GM12872 (cell line): ENCODE data around the gene TTLL9.

Source experiments
- CTCF ChIP-seq: IDR thresholded peaks from 3 replicates; pipeline ENCODE4 v1.5.1; 2011; ENCODE audit warnings: low read depth, mild to moderate bottlenecking, low read length, moderate library complexity; ENCODE audit not compliant: insufficient read depth

The TTLL9 gene

GRCh38 chr20:31969991-31970390 is 99.6 kb downstream of the TTLL9 start:
- TF ChIP-seq CTCF = no peak

GRCh38 chr20:31972471-31973021 is 102.1 kb downstream of the TTLL9 start:
- TF ChIP-seq CTCF = no peak

GRCh38 chr20:31974296-31974695 is 103.9 kb downstream of the TTLL9 start:
- no peak for TF ChIP-seq CTCF

GRCh38 chr20:31974951-31975487 is 104.6 kb downstream of the TTLL9 start:
- TF ChIP-seq CTCF = no peak

GRCh38 chr20:31975874-31976273 is 105.4 kb downstream of the TTLL9 start:
- TF ChIP-seq CTCF = no peak

GRCh38 chr20:31977080-31977479 is 106.6 kb downstream of the TTLL9 start:
- TF ChIP-seq CTCF = no peak

- TF ChIP-seq CTCF = no peak
These were observed 109.4 kb downstream of the TTLL9 start for GRCh38 chr20:31979713-31980426.
